Spleen (tissue), 7 donors: ENCODE data around the gene ZNF524.

Experiments used
- CTCF ChIP-seq, 11 experiments: fragments of 200-600 bp in 7 of 11; fragments of 450-650 bp in 4 of 11; sonication (generic) in 4 of 11; IDR thresholded peaks in 8 of 11; conservative IDR thresholded peaks in 3 of 11; 1 replicate in 7 of 11; 2 replicates in 4 of 11; pipeline versions ENCODE4 v1.4.0 to v1.8.0; 2016 to 2021; ENCODE audit warnings: antibody characterized with exemption in 11 of 11, inconsistent platforms in 4 of 11, mild to moderate bottlenecking in 1 of 11
- POLR2A ChIP-seq, 3 donors: fragments of 450-650 bp; IDR thresholded peaks; one replicate each; pipeline ENCODE4 v1.5.1; 2017; ENCODE audit warnings: antibody characterized with exemption in 3 of 3, mild to moderate bottlenecking in 1 of 3
- POLR2AphosphoS5 ChIP-seq, 3 donors: sonication (generic); formaldehyde crosslinking; IDR thresholded peaks; one replicate each; pipeline ENCODE4 v1.5.1; 2017; ENCODE audit warnings: antibody characterized with exemption in 3 of 3
- donor health status: DM: no; HTN: no; CAD: no; lungs with moderate emphysema.
- donor health status: DM: no; HTN: no; CAD: no.
- donor health status: DM: no; HTN: no; CAD: no.

GRCh38 chr19:55620410-55621204 lies 20.5 kb downstream of the ZNF524 start:
- TF ChIP-seq CTCF (IDR thresholded peaks at IDR 0.05 in 8 of 11, conservative IDR thresholded peaks at IDR 0.05 in 3 of 11) = no peak
- no peak for TF ChIP-seq POLR2A (IDR thresholded peaks at IDR 0.05)
- peak in 2 of 3 donors; percentile 27 to 58 for TF ChIP-seq POLR2AphosphoS5 (IDR thresholded peaks at IDR 0.05)
